Endothelial cell of coronary artery (primary cell): Measurements from ENCODE around the gene GBF1. TPM values are rescaled to one million over a fixed set of nuclear protein-coding genes. Genes with fewer than 3 reads are reported as not detected.

ENCODE experiments used
- total RNA-seq: library from RNA; depleted of rRNA; stranded (reverse); fragments of >200 nt; gene quantifications from 2 replicates; pipeline ENCODE4 v1.2.3, GENCODE V29; 2014

GBF1 gene
- 16.2 and 26.7 TPM in 2 replicates for total RNA-seq

GRCh38 chr10:102245082-102245931, at the start of gene GBF1:
Gene GBF1, plus strand, starts transcription at chr10:102245532. Its CDS starts 13,407 bp downstream, at chr10:102258939.

GRCh38 chr10:102225646-102226541, 19.4 kb upstream of the GBF1 start, which contains the start of gene ELOVL3:
Gene ELOVL3, plus strand, starts transcription at chr10:102226299. Its CDS starts 250 bp downstream, at chr10:102226549.

GRCh38 chr10:102241444-102242117, 3.8 kb upstream of the GBF1 start, which contains the start of gene PITX3:
Gene PITX3, minus strand, starts transcription at chr10:102241512. Its CDS starts 9,432 bp downstream, at chr10:102232080.

GRCh38 chr10:102395400-102396316, 150.3 kb downstream of the GBF1 start, which contains the start of gene NFKB2:
Gene NFKB2, plus strand, starts transcription at chr10:102395705. Its CDS starts 255 bp downstream, at chr10:102395960.

GRCh38 chr10:102418622-102419268, 173.4 kb downstream of the GBF1 start, which contains the start of gene PSD:
Gene PSD, minus strand, starts transcription at chr10:102418785. Its CDS starts 1,747 bp downstream, at chr10:102417038.

GRCh38 chr10:102420714-102421506, 175.6 kb downstream of the GBF1 start, which contains the start of gene FBXL15:
Gene FBXL15, plus strand, starts transcription at chr10:102420836. Its CDS starts 294 bp downstream, at chr10:102421130.

Other genes with a start within 250 kb of the GBF1 start
- gene ARMH3, start 189.4 kb upstream of the GBF1 start, total RNA-seq, result 6.6 and 8.8 TPM in 2 replicates
- 26.4 and 31.1 TPM in 2 replicates for gene HPS6, start 180.2 kb upstream of the GBF1 start, total RNA-seq
- 42.5 and 46.3 TPM in 2 replicates for gene LDB1, start 125.2 kb upstream of the GBF1 start, total RNA-seq
- gene PPRC1, start 112.5 kb upstream of the GBF1 start, total RNA-seq, result 8.9 and 14.0 TPM in 2 replicates
- 35.4 and 40.3 TPM in 2 replicates for gene NOLC1, start 93.1 kb upstream of the GBF1 start, total RNA-seq
- 0.09 TPM in 1 of 2 replicates, not detected in the other for gene ELOVL3, start 19.2 kb upstream of the GBF1 start, total RNA-seq
- not detected in 2 replicates for gene PITX3, start 4.0 kb upstream of the GBF1 start, total RNA-seq
- 13.4 and 29.5 TPM in 2 replicates for gene NFKB2, start 150.2 kb downstream of the GBF1 start, total RNA-seq
- gene PSD, start 173.3 kb downstream of the GBF1 start, total RNA-seq, result 0.09 and 0.28 TPM in 2 replicates
- gene FBXL15, start 175.3 kb downstream of the GBF1 start, total RNA-seq, result 6.6 and 7.7 TPM in 2 replicates
- gene CUEDC2, start 187.0 kb downstream of the GBF1 start, total RNA-seq, result 38.1 and 52.0 TPM in 2 replicates
- gene C10orf95, start 206.0 kb downstream of the GBF1 start, total RNA-seq, result 0.09 TPM in 1 of 2 replicates, not detected in the other